Measurements from ENCODE around the gene TMEM132C. TPM values are rescaled to one million over a fixed set of nuclear protein-coding genes. Genes with fewer than 3 reads are reported as not detected.

TMEM132C gene
- total RNA-seq, 4 donors from 2014 or later: 0.13 to 7.6 (median 0.37) TPM

GRCh38 chr12:128507470-128507869 is 240.5 kb downstream of the TMEM132C start:
- Histone ChIP-seq H3K27me3 (no peaks in the 10 kb centered on the region), H3K27ac (no peak overlapping the region), H3K36me3 (no peaks in the 10 kb centered on the region), H3K4me3 (no peak overlapping the region), H3K9me3 (peaks cover 0 to 67% (median 0%) of the 10 kb centered on the region in 3 donors), H3K4me1 (no peaks in the 10 kb centered on the region)
- intact Hi-C loops (cut with DNase I): no loop called here
- 78 to 86% methylated on average over 7 of the region's 7 CpGs for WGBS, 2 donors
- TF ChIP-seq CTCF (IDR thresholded peaks at IDR 0.05) (no peak), POLR2A (IDR thresholded peaks at IDR 0.05) (no peak)
- no peak for DNase-seq

GRCh38 chr12:128509170-128509569 is 242.2 kb downstream of the TMEM132C start:
- Histone ChIP-seq H3K27ac (no peak overlapping the region), H3K9me3 (peaks cover 0 to 56% (median 6%) of the 10 kb centered on the region in 3 donors), H3K36me3 (no peaks in the 10 kb centered on the region), H3K4me1 (no peaks in the 10 kb centered on the region), H3K4me3 (no peak overlapping the region), H3K27me3 (no peaks in the 10 kb centered on the region)
- WGBS, 2 donors: 77 to 97% methylated on average over 3 to 4 of the region's 4 CpGs
- intact Hi-C loops (cut with DNase I): no loop called here
- no peak for DNase-seq
- TF ChIP-seq POLR2A (IDR thresholded peaks at IDR 0.05): no peak
- no peak for TF ChIP-seq CTCF (IDR thresholded peaks at IDR 0.05)

GRCh38 chr12:128510511-128510910 is 243.5 kb downstream of the TMEM132C start:
- intact Hi-C loops (cut with DNase I): no loop called here
- 75 to 84% methylated on average over 3 to 5 of the region's 8 CpGs for WGBS, 2 donors
- H3K9me3 ChIP-seq: peaks cover 0 to 53% (median 6%) of the 10 kb centered on the region in 3 donors

GRCh38 chr12:128513331-128513730 is 246.4 kb downstream of the TMEM132C start:
- H3K9me3 ChIP-seq: peaks cover 0 to 44% (median 6%) of the 10 kb centered on the region in 3 donors
- 44 to 68% methylated on average over 6 of the region's 6 CpGs for WGBS, 2 donors

More at GRCh38 chr12:128510511-128510910, 243.5 kb downstream of the TMEM132C start:
- DNase-seq: no peak
- TF ChIP-seq POLR2A (IDR thresholded peaks at IDR 0.05) (no peak), CTCF (IDR thresholded peaks at IDR 0.05) (no peak)
- Histone ChIP-seq H3K4me1 (no peaks in the 10 kb centered on the region), H3K27me3 (no peaks in the 10 kb centered on the region), H3K4me3 (no peak overlapping the region), H3K27ac (no peak overlapping the region), H3K36me3 (no peaks in the 10 kb centered on the region)

GRCh38 chr12:128513831-128514230 is 246.9 kb downstream of the TMEM132C start:
- peaks cover 0 to 39% (median 6%) of the 10 kb centered on the region in 3 donors for H3K9me3 ChIP-seq
- no peaks in the 10 kb centered on the region for H3K27me3 ChIP-seq
- H3K4me3 ChIP-seq: no peak overlapping the region
- intact Hi-C loops (cut with DNase I): no loop called here
- TF ChIP-seq CTCF (IDR thresholded peaks at IDR 0.05) (no peak), POLR2A (IDR thresholded peaks at IDR 0.05) (no peak)
- 28 to 56% methylated on average over 2 to 5 of the region's 6 CpGs for WGBS, 2 donors
- no peaks in the 10 kb centered on the region for H3K4me1 ChIP-seq
- no peak overlapping the region for H3K27ac ChIP-seq
- H3K36me3 ChIP-seq: no peaks in the 10 kb centered on the region
- DNase-seq: no peak

More at GRCh38 chr12:128513331-128513730, 246.4 kb downstream of the TMEM132C start:
- no peaks in the 10 kb centered on the region for H3K27me3 ChIP-seq
- H3K4me3 ChIP-seq: no peak overlapping the region
- H3K4me1 ChIP-seq: no peaks in the 10 kb centered on the region
- intact Hi-C loops (cut with DNase I): no loop called here
- no peak for DNase-seq
- no peak overlapping the region for H3K27ac ChIP-seq
- no peak for TF ChIP-seq CTCF (IDR thresholded peaks at IDR 0.05)
- no peak for TF ChIP-seq POLR2A (IDR thresholded peaks at IDR 0.05)
- no peaks in the 10 kb centered on the region for H3K36me3 ChIP-seq

Data from esophagus squamous epithelium (tissue), 5 donors.